Endothelial cell of umbilical vein (primary cell): ENCODE results near the gene BTF3L4.

Experiments
- CTCF ChIP-seq, 2 donors: IDR thresholded peaks; 1 replicate in 1 of 2; 2 replicates in 1 of 2; pipeline ENCODE4 v1.5.1; 2011; ENCODE audit warnings: low read length in 2 of 2, mild to moderate bottlenecking in 2 of 2, moderate library complexity in 2 of 2, control low read depth in 1 of 2, inconsistent platforms in 1 of 2, low read depth in 1 of 2; ENCODE audit not compliant: insufficient read depth in 1 of 2; ENCODE audit errors: extremely low read depth in 1 of 2
- EZH2 ChIP-seq: IDR thresholded peaks from 2 replicates; pipeline ENCODE4 v1.6.1; 2012; ENCODE audit warnings: borderline replicate concordance, low read depth, mild to moderate bottlenecking, moderate library complexity, low read length, inconsistent platforms; ENCODE audit not compliant: severe bottlenecking
- GATA2 ChIP-seq: IDR thresholded peaks from 2 replicates; pipeline ENCODE4 v1.7.0; 2011; ENCODE audit warnings: low read depth, mild to moderate bottlenecking, moderate library complexity, mixed read lengths, low read length; ENCODE audit not compliant: insufficient read length, insufficient read depth
- JUN ChIP-seq: IDR thresholded peaks from 2 replicates; pipeline ENCODE4 v1.6.1; 2011; ENCODE audit warnings: borderline replicate concordance, low read depth; ENCODE audit not compliant: insufficient read length, insufficient read depth
- MYC ChIP-seq: IDR thresholded peaks from one replicate; pipeline ENCODE4 v1.6.1; 2011; ENCODE audit warnings: mild to moderate bottlenecking, low read depth, low read length
- POLR2AphosphoS5 ChIP-seq: IDR thresholded peaks from 2 replicates; pipeline ENCODE4 v1.6.1; 2012; ENCODE audit warnings: low read depth, mild to moderate bottlenecking, control low read depth, low read length, moderate library complexity; ENCODE audit not compliant: insufficient read depth

GRCh38 chr1:52037402-52037814 is 18.7 kb upstream of the BTF3L4 start:
- TF ChIP-seq EZH2 (no peak), CTCF (IDR thresholded peaks at IDR 0.05; ENCODE audit: extremely low read depth in 1 of 2, insufficient read depth in 1 of 2, low read depth in 1 of 2, low read length in 2 of 2) (no peak), MYC (no peak), GATA2 (no peak), JUN (no peak), POLR2AphosphoS5 (no peak)
